Globus pallidus (tissue), 1 donor: ENCODE measurements around the gene C10orf67.
"Not testable (repeated sequence)": the region's sequence is repeated elsewhere in the genome, so short reads cannot be mapped to it uniquely, and the experiment has no call there.

Experiments
- DNase-seq: peaks from one replicate; pipeline ENCODE4 v3.0.0-alpha.2; 2015; ENCODE audit warnings: low spot score

Gene C10orf67

GRCh38 chr10:23362069-23362830 lies 17.7 kb upstream of the C10orf67 start:
- DNase-seq: no peak

DNA sequence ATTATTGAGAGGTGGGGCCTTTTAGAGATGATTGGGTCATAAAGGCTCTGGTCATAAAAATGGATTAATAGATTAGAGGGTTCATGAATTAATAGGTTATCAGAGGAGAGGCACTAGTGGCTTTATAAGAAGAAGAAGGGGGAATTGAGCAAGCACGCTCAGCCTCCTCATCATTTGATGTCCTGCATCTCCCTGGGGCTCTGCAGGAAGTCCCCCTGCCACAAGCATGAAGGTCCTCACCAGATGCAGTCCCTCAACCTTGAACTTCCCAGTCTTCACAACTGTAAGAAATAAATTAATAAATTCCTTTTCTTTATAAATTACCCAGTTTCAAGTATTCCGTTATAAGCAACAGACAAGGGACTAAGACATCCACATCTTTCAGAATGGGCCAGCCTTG lies 17.1 kb upstream of the C10orf67 start:
- no peak for DNase-seq

DNA sequence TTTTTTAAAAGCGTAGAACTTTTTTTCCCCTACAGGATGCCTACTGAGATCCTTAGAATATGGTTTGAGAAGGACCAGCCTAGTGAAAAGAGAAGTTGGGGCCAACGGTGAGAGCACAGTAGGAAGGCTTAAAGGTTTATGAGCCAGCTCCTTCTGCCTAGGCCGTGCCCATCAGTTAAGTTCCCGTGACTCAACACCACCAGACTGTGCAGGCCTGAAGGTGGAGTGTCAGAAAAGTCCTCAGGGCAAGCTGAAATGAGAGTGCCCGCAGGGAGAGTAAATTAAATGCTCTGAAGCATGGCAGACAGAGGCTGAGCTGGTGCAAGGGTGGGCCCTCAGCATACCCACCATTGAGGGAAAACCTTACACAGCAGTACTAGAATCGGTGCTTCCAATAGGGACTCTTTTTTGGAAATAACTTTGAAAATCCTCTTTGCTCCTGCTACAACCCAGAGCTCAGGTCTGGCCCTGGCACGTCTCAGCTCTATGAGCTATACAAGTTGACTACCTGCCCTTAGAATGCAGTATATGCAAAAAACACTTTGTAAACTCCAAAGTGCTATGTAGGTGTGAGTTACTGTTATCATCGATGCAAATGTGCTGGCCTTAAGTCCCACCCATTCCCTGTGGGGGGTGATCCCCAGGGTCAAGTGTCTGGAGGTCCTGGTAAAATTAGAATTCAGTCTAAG lies 15.2 kb upstream of the C10orf67 start:
- no peak for DNase-seq

GRCh38 chr10:23358357-23358756 lies 13.8 kb upstream of the C10orf67 start:
- DNase-seq: no peak

GRCh38 chr10:23354630-23355279 lies 10.2 kb upstream of the C10orf67 start:
- DNase-seq: no peak

DNA sequence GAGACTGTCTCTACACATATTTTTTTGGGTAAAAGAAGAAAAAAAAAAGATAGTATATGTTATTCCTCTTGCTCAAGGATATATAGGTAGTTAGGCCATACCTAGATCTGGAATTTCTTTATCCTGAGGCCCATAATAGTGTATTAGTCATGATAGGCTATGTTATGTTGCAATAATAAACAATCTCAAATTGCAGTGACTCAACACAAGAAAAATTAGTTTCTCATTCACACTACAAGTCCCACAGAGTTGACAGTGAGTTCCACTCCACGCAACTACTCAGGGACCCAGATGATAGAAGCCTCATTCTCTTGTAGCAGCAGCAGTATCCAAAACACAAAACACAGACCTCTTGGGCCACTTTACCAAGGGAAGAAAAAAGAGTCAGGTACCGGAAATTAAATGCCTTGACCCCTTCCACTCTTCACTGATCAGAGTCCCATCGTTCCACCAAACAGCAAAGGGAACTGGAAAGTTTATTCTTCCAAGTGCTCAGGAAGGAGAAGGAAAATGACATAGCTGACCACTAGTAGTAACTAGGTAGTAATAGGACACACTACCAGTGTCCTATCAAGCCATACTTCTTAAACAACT lies 7.4 kb upstream of the C10orf67 start:
- no peak for DNase-seq

DNA sequence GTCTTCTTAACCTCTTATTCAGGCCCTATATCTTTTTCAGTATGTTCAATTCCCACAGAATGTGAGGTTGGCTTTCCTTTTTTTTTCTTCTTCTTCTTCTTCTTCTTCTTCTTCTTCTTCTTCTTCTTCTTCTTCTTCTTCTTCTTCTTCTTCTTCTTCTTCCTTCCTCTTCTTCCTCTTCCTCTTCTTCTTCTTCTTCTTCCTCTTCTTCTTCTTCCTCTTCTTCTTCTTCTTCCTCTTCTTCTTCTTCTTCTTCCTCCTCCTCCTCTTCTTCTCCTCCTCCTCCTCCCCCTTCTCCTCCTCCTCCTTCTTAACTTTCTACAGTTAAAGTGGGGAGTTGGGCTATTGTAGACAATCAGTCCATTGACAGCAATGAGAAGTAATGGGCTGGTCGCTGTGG lies 6.1 kb upstream of the C10orf67 start:
- not testable (repeated sequence) for DNase-seq

DNA sequence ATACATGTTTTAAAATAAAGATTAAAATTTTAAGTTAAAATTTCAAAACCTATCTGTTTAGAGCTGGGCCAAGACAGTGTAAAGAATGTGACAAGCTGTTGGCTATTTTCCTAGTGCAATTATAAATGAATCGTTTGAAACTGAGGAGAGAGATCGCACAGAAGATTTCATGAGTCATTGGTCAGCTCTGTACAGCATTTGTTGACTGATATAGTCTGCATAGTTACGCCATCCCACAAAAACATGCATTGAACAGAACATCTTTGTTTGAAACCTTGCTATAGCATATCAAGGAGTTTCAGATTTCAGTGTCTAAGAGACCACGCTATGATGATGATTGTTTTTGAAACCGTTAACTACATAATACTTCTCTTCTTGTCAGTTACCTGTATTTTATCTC lies 1.3 kb upstream of the C10orf67 start:
- DNase-seq: peak; percentile 72

- peak; percentile 58 for DNase-seq
Measured at GRCh38 chr10:23343591-23344240, 881 bp downstream of the C10orf67 start.

DNA sequence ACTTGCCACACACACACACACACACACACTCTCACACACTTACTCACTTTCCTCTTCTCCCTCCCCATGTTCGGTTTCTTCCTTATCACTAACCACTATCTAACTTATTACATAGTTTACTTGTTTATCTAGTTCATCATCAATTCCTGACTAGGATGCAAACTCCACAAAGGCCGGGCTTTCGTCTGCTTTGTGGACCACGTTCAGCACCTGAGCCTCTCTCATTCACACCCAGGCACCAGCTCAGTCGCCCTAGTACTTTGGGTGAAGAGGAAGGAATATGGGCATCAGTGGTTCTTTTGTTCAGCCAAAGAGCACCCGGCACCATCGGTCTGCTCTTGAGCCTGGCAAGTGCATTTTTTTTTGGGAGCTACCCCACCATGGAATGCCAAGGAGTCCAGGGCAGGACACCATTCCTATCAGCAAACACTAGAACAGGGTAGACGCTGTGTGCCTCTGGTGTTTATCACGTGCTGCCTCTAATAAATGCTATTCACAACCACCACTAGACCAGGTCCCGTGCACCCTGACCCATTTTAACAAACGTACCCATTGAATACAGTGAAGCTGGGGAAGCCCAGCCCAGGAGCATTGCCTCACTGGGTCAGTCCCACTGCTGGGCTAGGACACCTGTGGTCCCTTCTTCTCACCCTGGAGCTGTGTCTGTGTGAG lies 2.2 kb downstream of the C10orf67 start:
- no peak for DNase-seq

GRCh38 chr10:23341004-23341403 lies 3.6 kb downstream of the C10orf67 start:
- no peak for DNase-seq

DNA sequence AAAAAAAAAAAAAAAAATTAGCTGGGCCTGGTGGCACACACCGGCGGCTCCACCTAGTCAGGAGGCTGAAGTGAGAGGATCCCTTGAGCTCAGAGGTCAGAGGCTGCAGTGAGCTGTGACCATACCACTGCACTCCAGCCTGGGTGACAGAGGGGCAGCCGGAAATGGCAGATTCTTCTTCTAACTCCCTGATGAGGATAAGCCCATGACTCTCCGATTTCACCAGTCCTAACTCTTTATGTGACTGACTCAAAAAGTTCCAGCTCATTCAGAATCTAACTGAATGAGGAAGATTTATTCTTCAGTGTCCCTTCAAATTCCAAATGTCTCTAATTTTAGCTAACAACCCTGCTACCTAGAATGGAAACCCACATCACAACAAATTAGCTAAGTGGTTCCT lies 4.2 kb downstream of the C10orf67 start:
- no peak for DNase-seq

DNA sequence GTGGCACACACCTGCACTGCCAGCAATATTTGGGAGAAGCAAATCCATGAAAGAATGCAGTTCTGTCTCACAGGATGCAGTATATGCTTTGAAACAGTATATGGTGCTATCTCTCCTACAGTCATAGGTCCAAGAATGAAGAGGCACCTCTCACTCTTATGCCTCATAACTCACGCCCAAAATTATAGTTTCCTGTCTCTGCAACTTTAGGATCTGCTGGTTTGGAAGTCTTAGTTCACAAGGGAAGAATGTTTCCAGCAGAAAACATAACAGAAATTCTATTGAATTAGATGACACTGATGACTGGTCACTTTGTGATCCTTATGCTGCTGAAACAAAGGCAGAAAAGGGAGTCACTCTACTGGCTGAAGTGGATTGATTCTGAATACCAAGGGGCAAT lies 5.7 kb downstream of the C10orf67 start:
- no peak for DNase-seq

GRCh38 chr10:23338155-23338828 lies 6.3 kb downstream of the C10orf67 start:
- no peak for DNase-seq

DNA sequence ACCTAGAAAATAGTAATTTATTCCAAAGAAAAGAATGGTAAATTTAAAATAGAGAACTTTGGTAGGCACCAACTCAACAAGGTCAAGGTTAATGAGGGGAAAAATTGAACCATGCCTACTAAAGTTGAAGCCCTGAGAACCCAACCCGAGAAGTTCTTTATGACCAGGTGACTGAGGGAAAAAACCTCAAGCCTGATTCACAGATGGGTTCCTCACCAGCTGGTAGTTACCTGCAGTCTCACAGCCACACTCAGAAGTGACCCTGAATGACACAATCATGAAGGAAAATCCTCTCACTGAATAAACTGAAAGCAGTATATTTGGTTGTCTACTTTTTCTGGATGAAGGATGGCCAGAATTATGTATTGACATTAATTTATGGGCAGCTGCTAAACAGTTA lies 7.0 kb downstream of the C10orf67 start:
- DNase-seq: no peak

GRCh38 chr10:23331567-23332301 lies 12.9 kb downstream of the C10orf67 start:
- no peak for DNase-seq

- no peak for DNase-seq
Measured at GRCh38 chr10:23330948-23331347, 13.6 kb downstream of the C10orf67 start.

- DNase-seq: no peak
Measured at GRCh38 chr10:23326544-23327307, 17.9 kb downstream of the C10orf67 start.

DNA sequence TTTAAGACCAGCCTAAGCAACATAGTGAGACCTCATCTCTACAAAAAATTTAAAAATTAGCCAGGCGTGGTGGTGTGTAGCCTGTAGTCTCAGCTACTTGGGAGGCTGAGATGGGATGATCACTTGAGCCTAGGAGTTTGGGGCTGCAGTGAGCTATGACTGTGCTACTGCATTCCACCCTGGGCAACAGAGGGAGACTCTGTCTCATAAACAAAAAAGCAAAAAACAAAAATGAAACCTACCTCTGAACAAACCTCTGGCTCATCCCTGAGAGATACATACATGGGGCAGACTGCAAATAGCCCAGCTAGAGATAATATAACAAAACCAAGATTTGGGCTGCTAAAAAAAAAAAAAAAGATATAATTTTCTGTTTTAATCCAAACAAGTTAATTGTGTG lies 19.5 kb downstream of the C10orf67 start:
- no peak for DNase-seq

- DNase-seq: no peak
Measured at GRCh38 chr10:23324351-23324750, 20.2 kb downstream of the C10orf67 start.
